Keratinocyte (primary cell): Measurements from ENCODE around the gene APEH. TPM values are rescaled to one million over a fixed set of nuclear protein-coding genes. Genes with fewer than 3 reads are reported as not detected.

Experiments
- DNase-seq: peaks from one replicate; pipeline ENCODE4 v3.0.0-alpha.2; 2011; ENCODE audit warnings: low read depth, missing footprints, low spot score
- FAIRE-seq: peaks from 2 replicates; lab custom pipeline; 2011; peaks lifted over from hg19 to GRCh38; lab: Jason Lieb, UNC
- H2AFZ ChIP-seq: 2 replicates; pipeline ENCODE4 v1.6.0; 2012; ENCODE audit warnings: low read length, control low read depth, inconsistent platforms; ENCODE audit not compliant: control insufficient read depth
- H3K27ac ChIP-seq: 2 replicates; pipeline ENCODE4 v1.5.1; 2011; ENCODE audit warnings: low read length; ENCODE audit not compliant: control insufficient read depth, insufficient read depth
- H3K27me3 ChIP-seq: 3 replicates; pipeline ENCODE4 v1.6.0; 2011; ENCODE audit warnings: low read length; ENCODE audit not compliant: control insufficient read depth, insufficient read depth; ENCODE audit errors: extremely low read depth
- H3K36me3 ChIP-seq, 2 experiments: 2 replicates in 1 of 2; 3 replicates in 1 of 2; pipeline ENCODE4 v1.5.1; 2011; ENCODE audit warnings: low read length in 2 of 2, mild to moderate bottlenecking in 1 of 2; ENCODE audit not compliant: control insufficient read depth in 2 of 2, insufficient read depth in 2 of 2; ENCODE audit errors: extremely low read depth in 1 of 2
- H3K4me1 ChIP-seq: 3 replicates; pipeline ENCODE4 v1.5.1; 2011; ENCODE audit warnings: low read length; ENCODE audit not compliant: control insufficient read depth, insufficient read depth; ENCODE audit errors: extremely low read depth
- H3K4me2 ChIP-seq: 3 replicates; pipeline ENCODE4 v1.6.0; 2011; ENCODE audit warnings: low read depth, low read length; ENCODE audit not compliant: control insufficient read depth, insufficient read depth; ENCODE audit errors: extremely low read depth
- H3K4me3 ChIP-seq, 3 experiments: fragments of 200-600 bp in 1 of 3; sonication (generic) in 1 of 3; 2 replicates in 2 of 3; 3 replicates in 1 of 3; pipeline ENCODE4 v1.5.1; 2011 to 2016; ENCODE audit warnings: low read length in 3 of 3, mild to moderate bottlenecking in 3 of 3, control low read depth in 2 of 3, inconsistent platforms in 1 of 3, low read depth in 1 of 3, mixed read lengths in 1 of 3, mixed run types in 1 of 3, moderate library complexity in 1 of 3; ENCODE audit not compliant: control insufficient read depth in 2 of 3, insufficient read depth in 2 of 3; ENCODE audit errors: extremely low read depth in 1 of 3
- H3K79me2 ChIP-seq: 2 replicates; pipeline ENCODE4 v1.6.0; 2012; ENCODE audit warnings: low read length; ENCODE audit not compliant: control insufficient read depth, insufficient read depth
- H3K9ac ChIP-seq: 3 replicates; pipeline ENCODE4 v1.6.0; 2011; ENCODE audit warnings: low read length; ENCODE audit not compliant: control insufficient read depth, insufficient read depth; ENCODE audit errors: extremely low read depth
- H3K9me1 ChIP-seq: 3 replicates; pipeline ENCODE4 v1.6.0; 2011; ENCODE audit warnings: low read length; ENCODE audit not compliant: control insufficient read depth, insufficient read depth; ENCODE audit errors: extremely low read depth
- H3K9me3 ChIP-seq: 2 replicates; pipeline ENCODE4 v1.5.1; 2012; ENCODE audit warnings: low read depth, low read length; ENCODE audit not compliant: control insufficient read depth
- H4K20me1 ChIP-seq: 3 replicates; pipeline ENCODE4 v1.6.0; 2011; ENCODE audit warnings: low read length; ENCODE audit not compliant: control insufficient read depth, insufficient read depth; ENCODE audit errors: extremely low read depth
- EZH2 ChIP-seq: IDR thresholded peaks from one replicate; pipeline ENCODE4 v1.6.1; 2012; ENCODE audit warnings: inconsistent platforms, mild to moderate bottlenecking, low read length, moderate library complexity
- dilution Hi-C: fragments of 300-500 bp; cut with MboI; formaldehyde crosslinking; loops from one replicate; pipeline ENCODE4 v1.7.0; 2020; ENCODE audit warnings: low sequenced_read_pairs; ENCODE audit not compliant: extremely low pct_ligation_motif_present
- polyA plus RNA-seq, 5 experiments: library from polyadenylated mRNA; depleted of rRNA in 3 of 5; stranded (reverse) in 3 of 5; stranded (forward) in 1 of 5; unstranded in 1 of 5; fragments of >200 nt; gene quantifications; 1 replicate in 1 of 5; 2 replicates in 3 of 5; 3 replicates in 1 of 5; pipeline versions ENCODE4 v1.2.1 to v1.2.3, GENCODE V29; 2011 to 2012; ENCODE audit warnings: missing spikeins in 2 of 5, low read depth in 1 of 5, low replicate concordance in 1 of 5
- TF ChIP-seq, protein P1 (sequence below), 3 experiments: IDR thresholded peaks in 1 of 3; conservative IDR thresholded peaks in 1 of 3; optimal IDR thresholded peaks in 1 of 3; 2 replicates in 2 of 3; 3 replicates in 1 of 3; pipeline versions ENCODE3 to v1.5.1; 2011; ENCODE audit warnings: low read length in 3 of 3, mild to moderate bottlenecking in 3 of 3, moderate library complexity in 2 of 3, control low read depth in 1 of 3, inconsistent platforms in 1 of 3; ENCODE audit not compliant: insufficient read depth in 2 of 3; ENCODE audit errors: extremely low read depth in 1 of 3

Gene APEH
- polyA plus RNA-seq, 1 donor (not counting 4 experiments of a cell fraction or from before 2014, with no cell fraction given), result 106 TPM

DNA sequence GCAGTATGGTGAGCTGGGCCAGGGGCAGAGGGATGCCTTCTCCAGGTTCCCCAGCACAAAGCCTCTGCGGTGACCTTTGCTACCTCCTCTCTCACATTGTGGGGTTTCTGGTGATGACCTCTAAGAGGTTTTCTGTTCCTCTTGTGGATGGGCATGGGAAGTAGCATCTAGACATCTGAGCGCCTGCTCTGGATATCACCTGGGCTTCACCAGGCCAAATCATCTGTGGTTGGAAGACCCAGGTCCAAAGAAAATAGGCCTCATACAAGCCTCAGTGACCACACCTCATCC, 7.0 kb downstream of the APEH start:
- Histone ChIP-seq H3K27me3 (no peaks in the 10 kb centered on the region), H3K4me3 (no peak overlapping the region), H3K79me2 (peaks cover 8% of the 10 kb centered on the region), H4K20me1 (no peaks in the 10 kb centered on the region), H3K27ac (no peak overlapping the region), H3K36me3 (peaks cover 57 to 67% of the 10 kb centered on the region in 2 experiments), H3K4me2 (no peak overlapping the region), H2AFZ (no peak overlapping the region), H3K9me1 (no peaks in the 10 kb centered on the region), H3K9me3 (no peaks in the 10 kb centered on the region), H3K4me1 (no peaks in the 10 kb centered on the region), H3K9ac (no peak overlapping the region)
- dilution Hi-C loops, result no loop called here
- FAIRE-seq (no peak), DNase-seq (no peak)
- TF ChIP-seq, protein P1, sequence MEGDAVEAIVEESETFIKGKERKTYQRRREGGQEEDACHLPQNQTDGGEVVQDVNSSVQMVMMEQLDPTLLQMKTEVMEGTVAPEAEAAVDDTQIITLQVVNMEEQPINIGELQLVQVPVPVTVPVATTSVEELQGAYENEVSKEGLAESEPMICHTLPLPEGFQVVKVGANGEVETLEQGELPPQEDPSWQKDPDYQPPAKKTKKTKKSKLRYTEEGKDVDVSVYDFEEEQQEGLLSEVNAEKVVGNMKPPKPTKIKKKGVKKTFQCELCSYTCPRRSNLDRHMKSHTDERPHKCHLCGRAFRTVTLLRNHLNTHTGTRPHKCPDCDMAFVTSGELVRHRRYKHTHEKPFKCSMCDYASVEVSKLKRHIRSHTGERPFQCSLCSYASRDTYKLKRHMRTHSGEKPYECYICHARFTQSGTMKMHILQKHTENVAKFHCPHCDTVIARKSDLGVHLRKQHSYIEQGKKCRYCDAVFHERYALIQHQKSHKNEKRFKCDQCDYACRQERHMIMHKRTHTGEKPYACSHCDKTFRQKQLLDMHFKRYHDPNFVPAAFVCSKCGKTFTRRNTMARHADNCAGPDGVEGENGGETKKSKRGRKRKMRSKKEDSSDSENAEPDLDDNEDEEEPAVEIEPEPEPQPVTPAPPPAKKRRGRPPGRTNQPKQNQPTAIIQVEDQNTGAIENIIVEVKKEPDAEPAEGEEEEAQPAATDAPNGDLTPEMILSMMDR (optimal IDR thresholded peaks at IDR 0.05 in 1 of 3, IDR thresholded peaks at IDR 0.05 in 1 of 3, conservative IDR thresholded peaks at IDR 0.05 in 1 of 3; ENCODE audit: extremely low read depth in 1 of 3, insufficient read depth in 2 of 3, low read length in 3 of 3), result no peak
- TF ChIP-seq EZH2, result no peak

DNA sequence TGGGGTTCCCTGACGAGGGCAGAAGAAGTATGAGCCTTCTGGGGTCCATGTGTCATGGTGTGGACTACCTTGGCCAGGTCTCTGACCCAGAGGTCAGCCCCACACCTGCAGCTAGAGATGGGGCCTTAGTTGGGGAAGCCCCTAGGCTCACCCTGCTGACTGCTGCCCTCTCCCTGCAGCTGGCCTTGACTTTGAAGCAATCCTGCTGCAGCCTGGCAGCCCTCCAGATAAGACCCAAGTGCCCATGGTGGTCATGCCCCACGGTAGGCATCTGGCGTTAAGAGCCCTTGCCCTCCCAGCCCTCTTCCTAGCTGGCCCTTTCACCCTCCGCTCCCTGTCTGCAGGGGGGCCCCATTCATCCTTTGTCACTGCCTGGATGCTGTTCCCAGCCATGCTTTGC, 7.4 kb downstream of the APEH start:
- TF ChIP-seq, protein P1 (optimal IDR thresholded peaks at IDR 0.05 in 1 of 3, IDR thresholded peaks at IDR 0.05 in 1 of 3, conservative IDR thresholded peaks at IDR 0.05 in 1 of 3; ENCODE audit: extremely low read depth in 1 of 3, insufficient read depth in 2 of 3, low read length in 3 of 3), result no peak
- TF ChIP-seq EZH2, result no peak
- dilution Hi-C loops, result no loop called here

More for the DNA sequence above, 7.4 kb downstream of the APEH start:
- no peaks in the 10 kb centered on the region for H3K9me3 ChIP-seq
- no peak overlapping the region for H3K27ac ChIP-seq
- FAIRE-seq, result no peak
- H3K9me1 ChIP-seq, result no peaks in the 10 kb centered on the region
- no peak overlapping the region for H3K4me3 ChIP-seq
- peaks cover 6% of the 10 kb centered on the region for H3K79me2 ChIP-seq
- no peaks in the 10 kb centered on the region for H3K4me1 ChIP-seq
- H3K4me2 ChIP-seq, result no peak overlapping the region
- H3K9ac ChIP-seq, result no peak overlapping the region
- H3K27me3 ChIP-seq, result no peaks in the 10 kb centered on the region
- no peak for DNase-seq
- H3K36me3 ChIP-seq, result peaks cover 54 to 64% of the 10 kb centered on the region in 2 experiments
- H2AFZ ChIP-seq, result no peak overlapping the region
- H4K20me1 ChIP-seq, result no peaks in the 10 kb centered on the region
